Measurements from ENCODE around the gene FAM234B. TPM values are rescaled to one million over a fixed set of nuclear protein-coding genes. Genes with fewer than 3 reads are reported as not detected.

FAM234B gene
- total and polyA plus RNA-seq, 2 of the 8 experiments (the other 6 are each of a cell fraction or from before 2014, with no cell fraction given), result 12.5 to 29.1 TPM

DNA sequence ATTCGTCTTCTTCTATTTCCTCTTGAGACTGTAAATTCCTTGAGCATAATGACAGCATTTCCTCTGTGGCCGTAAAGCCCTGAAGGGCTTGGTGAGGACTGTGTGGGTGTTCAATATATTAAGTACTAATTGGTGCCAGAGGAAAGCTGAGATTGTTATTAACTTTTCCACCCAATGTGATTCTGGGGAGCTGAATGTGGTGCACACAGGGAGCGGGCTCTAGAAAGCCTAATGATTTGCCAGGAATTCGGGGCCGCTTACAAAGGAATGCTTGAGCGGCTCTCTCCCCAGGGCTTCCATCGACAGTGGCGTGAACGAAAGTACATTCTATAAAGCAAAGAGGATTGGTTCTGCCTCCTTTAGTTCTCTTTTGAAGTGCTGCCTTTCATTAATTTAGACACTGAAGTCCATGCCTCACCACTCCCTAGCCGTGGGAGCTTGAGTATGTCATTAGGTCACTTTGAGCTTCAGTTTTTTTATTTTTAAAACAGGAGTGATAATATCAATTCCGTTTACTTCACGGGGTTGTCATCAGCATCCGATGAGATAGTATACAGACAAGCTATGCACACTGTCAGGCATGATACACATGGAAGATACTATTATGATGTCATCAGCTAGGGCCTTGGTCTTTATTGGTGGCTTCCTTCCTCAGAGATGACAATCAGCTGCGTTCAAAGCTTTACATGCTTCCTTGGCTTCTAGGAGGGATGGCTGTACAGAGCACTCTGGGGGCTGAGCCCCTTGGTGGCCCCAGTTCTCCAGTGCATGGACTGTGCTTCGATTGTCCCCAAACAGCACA, 70.3 kb downstream of the FAM234B start:
- ChIA-PET POLR2A (ENCODE audit: partially characterized antibody) (interaction anchor here (0.6 to 2.5 kb wide), 3 partner anchors 9 to 21 kb away, joined by 3 to 8 read pairs (median 6); partner anchors contain the start of gene GSG1), CTCF (ENCODE audit: partially characterized antibody) (interaction anchor here (0.6 to 4.9 kb wide), 10 partner anchors 9 to 315 kb away, joined by 3 to 25 read pairs (median 4); no protein-coding TSS in a partner anchor)
- H2BK12ac ChIP-seq (ENCODE audit: low read depth, low read length), result peak overlapping the region; percentile 55; the same call in 1 of the 2 replicates
- no peaks in the 10 kb centered on the region for H4K20me1 ChIP-seq (replicated peaks in 1 of 2; ENCODE audit: control insufficient read depth in 1 of 2, insufficient read depth in 2 of 2, low read length in 2 of 2)
- DNase-seq (ENCODE audit: low read depth in 1 of 2, low spot score in 2 of 2) (no peak), FAIRE-seq (peak; percentile 73)
- H4K8ac ChIP-seq (ENCODE audit: extremely low read depth, insufficient read depth, low read length), result no peak overlapping the region
- no peak overlapping the region; a peak in 1 of 4 replicates for H3K4me2 ChIP-seq (ENCODE audit: insufficient read depth in 1 of 2, low read depth in 2 of 2, low read length in 2 of 2)
- no peak overlapping the region for H3K9ac ChIP-seq (replicated peaks in 1 of 4; ENCODE audit: extremely low read depth in 1 of 4, low read depth in 3 of 4, low read length in 3 of 4)
- no peak overlapping the region for H2BK120ac ChIP-seq (replicated peaks; ENCODE audit: low read depth, low read length)
- H2AK5ac ChIP-seq (ENCODE audit: low read depth, low read length), result no peak overlapping the region
- H3K4me1 ChIP-seq (replicated peaks in 1 of 4; ENCODE audit: control insufficient read depth in 3 of 4, insufficient read depth in 4 of 4, low read length in 3 of 4), result peaks cover 0 to 13% (median 7%) of the 10 kb centered on the region in 4 experiments; a peak in 6 of 7 replicates
- peak; percentile 89 for TF ChIP-seq TEAD4 (IDR thresholded peaks at IDR 0.05; ENCODE audit: low read depth, low read length)
- TF ChIP-seq, protein P1, sequence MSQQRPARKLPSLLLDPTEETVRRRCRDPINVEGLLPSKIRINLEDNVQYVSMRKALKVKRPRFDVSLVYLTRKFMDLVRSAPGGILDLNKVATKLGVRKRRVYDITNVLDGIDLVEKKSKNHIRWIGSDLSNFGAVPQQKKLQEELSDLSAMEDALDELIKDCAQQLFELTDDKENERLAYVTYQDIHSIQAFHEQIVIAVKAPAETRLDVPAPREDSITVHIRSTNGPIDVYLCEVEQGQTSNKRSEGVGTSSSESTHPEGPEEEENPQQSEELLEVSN (IDR thresholded peaks at IDR 0.05), result no peak
- TF ChIP-seq NANOG (IDR thresholded peaks at IDR 0.05; ENCODE audit: insufficient read depth, low read depth, low read length, poor library complexity, severe bottlenecking), result peak; percentile 40
- no peaks in the 10 kb centered on the region for H3K23me2 ChIP-seq (ENCODE audit: low read depth, low read length)
- H4K5ac ChIP-seq (ENCODE audit: insufficient read length, low read depth, low read length), result no peak overlapping the region
- H4K91ac ChIP-seq (replicated peaks; ENCODE audit: insufficient read length, low read length), result no peak overlapping the region
- H3K56ac ChIP-seq (replicated peaks; ENCODE audit: insufficient read length, low read depth, low read length), result no peak overlapping the region
- H3K79me1 ChIP-seq (ENCODE audit: low read depth, low read length), result no peaks in the 10 kb centered on the region
- H2BK20ac ChIP-seq (ENCODE audit: low read length), result no peak overlapping the region
- H2BK5ac ChIP-seq (ENCODE audit: low read depth, low read length), result no peak overlapping the region
- H3K14ac ChIP-seq (ENCODE audit: insufficient read length), result no peak overlapping the region
- H3K4me3 ChIP-seq (ENCODE audit: extremely low read depth in 1 of 4, insufficient read depth in 2 of 4, low read depth in 3 of 4, low read length in 4 of 4), result no peak overlapping the region
- H3K18ac ChIP-seq (ENCODE audit: extremely low read depth, low read length), result 0 out of 2 replicates have a peak overlapping the region, but pooled peaks have one; percentile 10
- peaks cover 0 to 2% of the 10 kb centered on the region in 2 experiments; a peak in 2 of 4 replicates for H3K9me3 ChIP-seq (ENCODE audit: insufficient read depth in 2 of 2, low read depth in 1 of 2, low read length in 1 of 2)
- no peak overlapping the region for H3K27ac ChIP-seq (ENCODE audit: low read depth, low read length)
- no peak overlapping the region for H2AFZ ChIP-seq (ENCODE audit: low read length)
- no peaks in the 10 kb centered on the region for H3K36me3 ChIP-seq (ENCODE audit: control insufficient read depth in 2 of 4, insufficient read depth in 4 of 4, low read length in 3 of 4)
- H2BK15ac ChIP-seq (ENCODE audit: low read length), result peak overlapping the region; percentile 73; the same call in 1 of the 2 replicates
- no peak overlapping the region for H3K23ac ChIP-seq (ENCODE audit: insufficient read length)
- H3K27me3 ChIP-seq (replicated peaks in 1 of 4; ENCODE audit: control insufficient read depth in 3 of 4, extremely low read depth in 1 of 4, insufficient read depth in 3 of 4, low read length in 3 of 4), result peaks cover 0 to 3% (median 0%) of the 10 kb centered on the region in 4 experiments; a peak in 1 of 7 replicates
- 68% methylated on average over 15 of the region's 15 CpGs; no CpG with 5 or more reads in 1 of the 2 experiments for WGBS, 2 experiments (ENCODE audit: extremely low coverage in 1 of 2, insufficient coverage in 1 of 2, insufficient read length in 1 of 2, insufficient replicate concordance in 2 of 2, low coverage in 1 of 2, low lambda C conversion rate in 2 of 2, missing lambda C conversion rate in 1 of 2)
- H3K4ac ChIP-seq (replicated peaks; ENCODE audit: insufficient read length, low read depth, low read length), result no peak overlapping the region
- no peaks in the 10 kb centered on the region for H3K79me2 ChIP-seq (ENCODE audit: control insufficient read depth in 1 of 2, insufficient read depth in 2 of 2, low read length in 2 of 2)
